Suppressor macrophage (primary cell): Measurements from ENCODE around the gene SLC52A1.

Source experiments
- DNase-seq, 4 experiments: peaks; one replicate each; pipeline ENCODE4 v3.0.0-alpha.2; 2020 to 2022

Gene SLC52A1

DNA sequence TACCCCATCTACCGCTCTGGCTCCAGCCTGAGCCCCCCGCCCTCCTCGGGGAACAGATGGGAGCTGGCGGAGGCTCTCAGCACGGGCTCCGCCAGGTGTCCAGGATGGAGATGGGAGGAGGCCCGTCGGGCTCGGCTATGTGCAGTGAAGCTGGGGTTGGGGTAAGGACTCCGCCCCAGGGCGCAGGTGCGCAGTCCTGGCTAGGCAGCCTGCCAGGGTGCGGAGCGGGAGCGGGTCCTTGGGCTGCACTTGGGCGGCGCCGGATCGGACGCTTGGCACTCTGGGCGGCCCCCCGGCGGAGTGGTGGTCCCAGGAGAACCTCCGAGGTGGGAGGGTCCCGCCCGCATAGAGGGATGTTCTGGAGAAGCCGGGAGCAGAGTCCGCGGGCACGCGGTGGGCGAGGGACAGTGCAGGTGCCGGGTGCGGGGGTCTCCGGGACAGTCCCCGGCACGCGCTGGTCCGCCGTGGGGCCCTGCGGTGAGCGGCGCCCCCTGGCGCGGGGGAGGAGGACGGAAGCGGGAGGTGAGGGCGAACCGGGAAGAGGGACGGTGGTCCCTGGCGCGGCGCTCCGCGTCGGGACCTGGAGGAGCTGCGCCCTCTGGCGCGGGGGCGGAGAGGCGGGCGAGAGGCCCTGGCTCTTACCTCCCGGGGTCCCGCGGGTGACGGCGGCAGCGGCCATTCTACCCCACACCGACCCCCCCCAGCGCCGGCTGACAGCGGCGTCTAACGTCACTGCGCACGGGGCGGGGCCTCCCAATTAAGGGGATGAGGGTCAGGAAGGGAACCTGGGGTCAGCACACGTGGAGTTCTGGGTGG, 48.1 kb downstream of the SLC52A1 start, which contains the start of gene CAMTA2:
Gene CAMTA2 (minus strand): TSS at position 725 of the 816 bp plus-strand sequence. CDS start 1,453 bp downstream, outside the sequence.
- peak; percentile 78 to 94 (median 86) for DNase-seq

DNA sequence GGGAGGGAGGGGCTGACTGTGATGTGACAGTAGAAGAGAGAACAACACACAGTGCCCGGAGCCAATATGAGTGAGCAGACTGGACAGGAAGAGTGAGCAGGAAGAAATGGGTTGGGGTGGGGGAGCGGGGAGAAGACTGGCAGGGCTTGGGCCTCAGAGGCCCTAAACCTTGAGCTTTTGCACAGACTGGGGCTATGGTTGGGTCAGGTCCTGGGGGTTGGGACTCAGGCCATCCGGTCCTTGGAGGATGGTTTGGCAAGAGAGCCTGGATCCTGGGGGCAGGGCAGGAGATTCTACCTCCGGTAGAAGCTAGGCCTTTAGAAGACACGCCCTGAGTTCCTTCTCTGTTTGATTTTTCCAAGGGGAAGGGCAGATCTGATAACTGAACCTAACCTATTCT, 48.8 kb downstream of the SLC52A1 start:
- DNase-seq = peak in 3 of 4 experiments; percentile 29 to 41 (median 39)
